GM23338 (cell line): ENCODE results near the gene TMEM139.

ENCODE experiments used
- EZH2 ChIP-seq: fragments of 200-600 bp; sonication (generic); IDR thresholded peaks from one replicate; pipeline ENCODE4 v1.8.0; 2017; ENCODE audit warnings: antibody characterized with exemption, mild to moderate bottlenecking, low read depth; ENCODE audit not compliant: unreplicated experiment
- EZH2phosphoT487 ChIP-seq: fragments of 200-600 bp; sonication (generic); IDR thresholded peaks from one replicate; pipeline ENCODE4 v1.8.1; 2018; ENCODE audit warnings: antibody characterized with exemption; ENCODE audit not compliant: unreplicated experiment
- JUNB ChIP-seq: IDR thresholded peaks from one replicate; pipeline ENCODE4 v1.6.1; 2016; ENCODE audit warnings: antibody characterized with exemption; ENCODE audit not compliant: unreplicated experiment
- NANOG ChIP-seq: IDR thresholded peaks from 2 replicates; pipeline ENCODE4 v1.6.1; 2016; ENCODE audit warnings: antibody characterized with exemption, borderline replicate concordance
- POLR2AphosphoS5 ChIP-seq: IDR thresholded peaks from 2 replicates; pipeline ENCODE4 v1.6.1; 2016; ENCODE audit warnings: antibody characterized with exemption, low read depth
- STAT1 ChIP-seq: IDR thresholded peaks from one replicate; pipeline ENCODE4 v1.6.1; 2016; ENCODE audit warnings: antibody characterized with exemption; ENCODE audit not compliant: unreplicated experiment
- ZNF114 ChIP-seq: fragments of 250-450 bp; sonication (Bioruptor Pico); IDR thresholded peaks from 2 replicates; pipeline ENCODE4 v1.5.0; 2020; ENCODE audit warnings: mild to moderate bottlenecking, moderate library complexity
- ZNF331 ChIP-seq: fragments of 250-450 bp; sonication (Bioruptor Pico); IDR thresholded peaks from 2 replicates; pipeline ENCODE4 v1.5.0; 2020; ENCODE audit warnings: low read depth, mild to moderate bottlenecking, moderate library complexity
- TF ChIP-seq, protein P1 (sequence below), 2 experiments: fragments of 200-600 bp in 1 of 2; sonication (generic) in 1 of 2; conservative IDR thresholded peaks; 2 replicates each; pipeline versions ENCODE4 v1.5.1 to v1.6.1; 2016 to 2017; ENCODE audit warnings: antibody characterized with exemption in 2 of 2, low read depth in 2 of 2, mild to moderate bottlenecking in 2 of 2, moderate library complexity in 1 of 2
- TF ChIP-seq, protein P2 (sequence below): IDR thresholded peaks from one replicate; pipeline ENCODE4 v1.6.1; 2018; ENCODE audit warnings: antibody characterized with exemption; ENCODE audit not compliant: unreplicated experiment
- TF ChIP-seq, protein P3 (sequence below): fragments of 250-450 bp; sonication (Bioruptor Pico); IDR thresholded peaks from 2 replicates; pipeline ENCODE4 v1.5.0; 2020; ENCODE audit warnings: mild to moderate bottlenecking, moderate library complexity

DNA sequence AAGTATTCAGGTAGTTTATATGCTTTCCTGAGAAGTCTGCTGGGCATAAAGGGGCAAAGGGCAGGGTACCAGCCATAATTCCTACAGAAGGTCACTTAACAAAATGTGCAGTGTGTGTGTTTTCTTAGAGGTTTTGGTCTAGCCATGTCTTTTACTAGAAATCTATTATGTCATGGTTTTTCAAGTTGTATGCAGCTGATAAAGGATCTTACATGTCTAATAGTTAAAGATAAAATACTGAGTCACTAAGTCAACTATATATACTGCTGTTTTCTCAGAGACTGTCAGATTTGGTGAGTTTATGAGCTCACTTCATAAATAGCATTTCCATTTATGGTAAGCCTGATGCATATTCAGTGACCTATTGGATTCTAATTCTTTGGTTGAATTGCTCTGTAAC lies 11.1 kb downstream of the TMEM139 start:
- TF ChIP-seq POLR2AphosphoS5 (no peak), ZNF114 (CRISPR knock-in tag) (no peak), EZH2 (no peak), EZH2phosphoT487 (no peak), JUNB (no peak), ZNF331 (CRISPR knock-in tag) (no peak), STAT1 (no peak), NANOG (no peak)
- TF ChIP-seq, protein P1, sequence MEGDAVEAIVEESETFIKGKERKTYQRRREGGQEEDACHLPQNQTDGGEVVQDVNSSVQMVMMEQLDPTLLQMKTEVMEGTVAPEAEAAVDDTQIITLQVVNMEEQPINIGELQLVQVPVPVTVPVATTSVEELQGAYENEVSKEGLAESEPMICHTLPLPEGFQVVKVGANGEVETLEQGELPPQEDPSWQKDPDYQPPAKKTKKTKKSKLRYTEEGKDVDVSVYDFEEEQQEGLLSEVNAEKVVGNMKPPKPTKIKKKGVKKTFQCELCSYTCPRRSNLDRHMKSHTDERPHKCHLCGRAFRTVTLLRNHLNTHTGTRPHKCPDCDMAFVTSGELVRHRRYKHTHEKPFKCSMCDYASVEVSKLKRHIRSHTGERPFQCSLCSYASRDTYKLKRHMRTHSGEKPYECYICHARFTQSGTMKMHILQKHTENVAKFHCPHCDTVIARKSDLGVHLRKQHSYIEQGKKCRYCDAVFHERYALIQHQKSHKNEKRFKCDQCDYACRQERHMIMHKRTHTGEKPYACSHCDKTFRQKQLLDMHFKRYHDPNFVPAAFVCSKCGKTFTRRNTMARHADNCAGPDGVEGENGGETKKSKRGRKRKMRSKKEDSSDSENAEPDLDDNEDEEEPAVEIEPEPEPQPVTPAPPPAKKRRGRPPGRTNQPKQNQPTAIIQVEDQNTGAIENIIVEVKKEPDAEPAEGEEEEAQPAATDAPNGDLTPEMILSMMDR (conservative IDR thresholded peaks at IDR 0.05; ENCODE audit: low read depth in 2 of 2): no peak
- TF ChIP-seq, protein P2, sequence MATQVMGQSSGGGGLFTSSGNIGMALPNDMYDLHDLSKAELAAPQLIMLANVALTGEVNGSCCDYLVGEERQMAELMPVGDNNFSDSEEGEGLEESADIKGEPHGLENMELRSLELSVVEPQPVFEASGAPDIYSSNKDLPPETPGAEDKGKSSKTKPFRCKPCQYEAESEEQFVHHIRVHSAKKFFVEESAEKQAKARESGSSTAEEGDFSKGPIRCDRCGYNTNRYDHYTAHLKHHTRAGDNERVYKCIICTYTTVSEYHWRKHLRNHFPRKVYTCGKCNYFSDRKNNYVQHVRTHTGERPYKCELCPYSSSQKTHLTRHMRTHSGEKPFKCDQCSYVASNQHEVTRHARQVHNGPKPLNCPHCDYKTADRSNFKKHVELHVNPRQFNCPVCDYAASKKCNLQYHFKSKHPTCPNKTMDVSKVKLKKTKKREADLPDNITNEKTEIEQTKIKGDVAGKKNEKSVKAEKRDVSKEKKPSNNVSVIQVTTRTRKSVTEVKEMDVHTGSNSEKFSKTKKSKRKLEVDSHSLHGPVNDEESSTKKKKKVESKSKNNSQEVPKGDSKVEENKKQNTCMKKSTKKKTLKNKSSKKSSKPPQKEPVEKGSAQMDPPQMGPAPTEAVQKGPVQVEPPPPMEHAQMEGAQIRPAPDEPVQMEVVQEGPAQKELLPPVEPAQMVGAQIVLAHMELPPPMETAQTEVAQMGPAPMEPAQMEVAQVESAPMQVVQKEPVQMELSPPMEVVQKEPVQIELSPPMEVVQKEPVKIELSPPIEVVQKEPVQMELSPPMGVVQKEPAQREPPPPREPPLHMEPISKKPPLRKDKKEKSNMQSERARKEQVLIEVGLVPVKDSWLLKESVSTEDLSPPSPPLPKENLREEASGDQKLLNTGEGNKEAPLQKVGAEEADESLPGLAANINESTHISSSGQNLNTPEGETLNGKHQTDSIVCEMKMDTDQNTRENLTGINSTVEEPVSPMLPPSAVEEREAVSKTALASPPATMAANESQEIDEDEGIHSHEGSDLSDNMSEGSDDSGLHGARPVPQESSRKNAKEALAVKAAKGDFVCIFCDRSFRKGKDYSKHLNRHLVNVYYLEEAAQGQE: no peak
- TF ChIP-seq, protein P3, sequence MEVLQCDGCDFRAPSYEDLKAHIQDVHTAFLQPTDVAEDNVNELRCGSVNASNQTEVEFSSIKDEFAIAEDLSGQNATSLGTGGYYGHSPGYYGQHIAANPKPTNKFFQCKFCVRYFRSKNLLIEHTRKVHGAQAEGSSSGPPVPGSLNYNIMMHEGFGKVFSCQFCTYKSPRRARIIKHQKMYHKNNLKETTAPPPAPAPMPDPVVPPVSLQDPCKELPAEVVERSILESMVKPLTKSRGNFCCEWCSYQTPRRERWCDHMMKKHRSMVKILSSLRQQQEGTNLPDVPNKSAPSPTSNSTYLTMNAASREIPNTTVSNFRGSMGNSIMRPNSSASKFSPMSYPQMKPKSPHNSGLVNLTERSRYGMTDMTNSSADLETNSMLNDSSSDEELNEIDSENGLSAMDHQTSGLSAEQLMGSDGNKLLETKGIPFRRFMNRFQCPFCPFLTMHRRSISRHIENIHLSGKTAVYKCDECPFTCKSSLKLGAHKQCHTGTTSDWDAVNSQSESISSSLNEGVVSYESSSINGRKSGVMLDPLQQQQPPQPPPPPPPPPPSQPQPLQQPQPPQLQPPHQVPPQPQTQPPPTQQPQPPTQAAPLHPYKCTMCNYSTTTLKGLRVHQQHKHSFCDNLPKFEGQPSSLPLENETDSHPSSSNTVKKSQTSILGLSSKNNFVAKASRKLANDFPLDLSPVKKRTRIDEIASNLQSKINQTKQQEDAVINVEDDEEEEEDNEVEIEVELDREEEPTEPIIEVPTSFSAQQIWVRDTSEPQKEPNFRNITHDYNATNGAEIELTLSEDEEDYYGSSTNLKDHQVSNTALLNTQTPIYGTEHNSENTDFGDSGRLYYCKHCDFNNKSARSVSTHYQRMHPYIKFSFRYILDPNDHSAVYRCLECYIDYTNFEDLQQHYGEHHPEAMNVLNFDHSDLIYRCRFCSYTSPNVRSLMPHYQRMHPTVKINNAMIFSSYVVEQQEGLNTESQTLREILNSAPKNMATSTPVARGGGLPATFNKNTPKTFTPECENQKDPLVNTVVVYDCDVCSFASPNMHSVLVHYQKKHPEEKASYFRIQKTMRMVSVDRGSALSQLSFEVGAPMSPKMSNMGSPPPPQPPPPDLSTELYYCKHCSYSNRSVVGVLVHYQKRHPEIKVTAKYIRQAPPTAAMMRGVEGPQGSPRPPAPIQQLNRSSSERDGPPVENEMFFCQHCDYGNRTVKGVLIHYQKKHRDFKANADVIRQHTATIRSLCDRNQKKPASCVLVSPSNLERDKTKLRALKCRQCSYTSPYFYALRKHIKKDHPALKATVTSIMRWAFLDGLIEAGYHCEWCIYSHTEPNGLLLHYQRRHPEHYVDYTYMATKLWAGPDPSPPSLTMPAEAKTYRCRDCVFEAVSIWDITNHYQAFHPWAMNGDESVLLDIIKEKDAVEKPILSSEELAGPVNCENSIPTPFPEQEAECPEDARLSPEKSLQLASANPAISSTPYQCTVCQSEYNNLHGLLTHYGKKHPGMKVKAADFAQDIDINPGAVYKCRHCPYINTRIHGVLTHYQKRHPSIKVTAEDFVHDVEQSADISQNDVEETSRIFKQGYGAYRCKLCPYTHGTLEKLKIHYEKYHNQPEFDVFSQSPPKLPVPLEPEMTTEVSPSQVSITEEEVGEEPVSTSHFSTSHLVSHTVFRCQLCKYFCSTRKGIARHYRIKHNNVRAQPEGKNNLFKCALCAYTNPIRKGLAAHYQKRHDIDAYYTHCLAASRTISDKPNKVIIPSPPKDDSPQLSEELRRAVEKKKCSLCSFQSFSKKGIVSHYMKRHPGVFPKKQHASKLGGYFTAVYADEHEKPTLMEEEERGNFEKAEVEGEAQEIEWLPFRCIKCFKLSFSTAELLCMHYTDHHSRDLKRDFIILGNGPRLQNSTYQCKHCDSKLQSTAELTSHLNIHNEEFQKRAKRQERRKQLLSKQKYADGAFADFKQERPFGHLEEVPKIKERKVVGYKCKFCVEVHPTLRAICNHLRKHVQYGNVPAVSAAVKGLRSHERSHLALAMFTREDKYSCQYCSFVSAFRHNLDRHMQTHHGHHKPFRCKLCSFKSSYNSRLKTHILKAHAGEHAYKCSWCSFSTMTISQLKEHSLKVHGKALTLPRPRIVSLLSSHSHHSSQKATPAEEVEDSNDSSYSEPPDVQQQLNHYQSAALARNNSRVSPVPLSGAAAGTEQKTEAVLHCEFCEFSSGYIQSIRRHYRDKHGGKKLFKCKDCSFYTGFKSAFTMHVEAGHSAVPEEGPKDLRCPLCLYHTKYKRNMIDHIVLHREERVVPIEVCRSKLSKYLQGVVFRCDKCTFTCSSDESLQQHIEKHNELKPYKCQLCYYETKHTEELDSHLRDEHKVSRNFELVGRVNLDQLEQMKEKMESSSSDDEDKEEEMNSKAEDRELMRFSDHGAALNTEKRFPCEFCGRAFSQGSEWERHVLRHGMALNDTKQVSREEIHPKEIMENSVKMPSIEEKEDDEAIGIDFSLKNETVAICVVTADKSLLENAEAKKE (CRISPR knock-in tag): no peak
